GM12892 (cell line): ENCODE data around the gene RALGDS.

Source experiments
- POLR2A ChIP-seq: IDR thresholded peaks from 2 replicates; pipeline ENCODE4 v1.6.1; 2011; ENCODE audit warnings: low read depth, low read length, control low read depth
- POLR2AphosphoS5 ChIP-seq: IDR thresholded peaks from 2 replicates; pipeline ENCODE4 v1.6.1; 2011; ENCODE audit warnings: low read depth, low read length, control low read depth
- TAF1 ChIP-seq: IDR thresholded peaks from 2 replicates; pipeline ENCODE4 v1.6.1; 2011; ENCODE audit warnings: low read depth, mild to moderate bottlenecking, control low read depth, low read length, borderline replicate concordance

DNA sequence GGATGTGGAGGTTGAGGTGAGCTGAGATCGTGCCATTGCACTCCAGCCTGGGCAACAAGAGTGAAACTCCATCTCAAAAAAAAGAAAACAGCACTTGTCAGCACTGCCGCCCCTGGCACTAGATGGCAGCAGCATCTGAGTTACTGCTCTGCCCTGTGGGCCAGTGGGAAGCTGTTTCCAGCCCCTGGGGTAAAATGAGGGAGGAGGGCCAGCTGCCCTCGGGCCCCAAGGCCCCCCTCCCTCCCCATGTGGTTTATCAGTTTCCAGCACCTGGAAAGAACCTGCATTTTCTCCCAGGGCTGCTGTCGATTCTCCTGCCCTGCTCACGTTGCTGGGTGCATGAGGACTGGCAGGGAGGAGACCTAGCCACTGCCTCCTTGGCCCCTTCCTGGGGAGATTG is 72.4 kb downstream of the RALGDS start:
- TF ChIP-seq POLR2A (no peak), POLR2AphosphoS5 (no peak), TAF1 (no peak)
